ENCODE results near the gene CACNA1C.

The CACNA1C gene

GRCh38 chr12:2627076-2627834 is 574.5 kb downstream of the CACNA1C start:
- DNase-seq (ENCODE audit: low spot score): no peak

- DNase-seq (ENCODE audit: low spot score): no peak
Measured at GRCh38 chr12:2627835-2628191, 575.0 kb downstream of the CACNA1C start.

- DNase-seq (ENCODE audit: low spot score): no peak
Measured at GRCh38 chr12:2628401-2628800, 575.6 kb downstream of the CACNA1C start.

GRCh38 chr12:2629051-2629450 is 576.3 kb downstream of the CACNA1C start:
- no peak for DNase-seq (ENCODE audit: low spot score)

GRCh38 chr12:2631653-2632350 is 579.0 kb downstream of the CACNA1C start:
- no peak for DNase-seq (ENCODE audit: low spot score)

- DNase-seq (ENCODE audit: low spot score): no peak
Measured at GRCh38 chr12:2633176-2633824, 580.5 kb downstream of the CACNA1C start.

GRCh38 chr12:2633825-2634200 is 581.0 kb downstream of the CACNA1C start:
- DNase-seq (ENCODE audit: low spot score): no peak

- DNase-seq (ENCODE audit: low spot score): no peak
Measured at GRCh38 chr12:2634471-2634870, 581.7 kb downstream of the CACNA1C start.

- DNase-seq (ENCODE audit: low spot score): no peak
Measured at GRCh38 chr12:2636741-2637340, 584.1 kb downstream of the CACNA1C start.

- no peak for DNase-seq (ENCODE audit: low spot score)
Measured at GRCh38 chr12:2637371-2637770, 584.6 kb downstream of the CACNA1C start.

GRCh38 chr12:2638273-2639019 is 585.7 kb downstream of the CACNA1C start:
- no peak for DNase-seq (ENCODE audit: low spot score)

- no peak for DNase-seq (ENCODE audit: low spot score)
Measured at GRCh38 chr12:2639020-2639298, 586.2 kb downstream of the CACNA1C start.

GRCh38 chr12:2640281-2640680 is 587.5 kb downstream of the CACNA1C start:
- DNase-seq (ENCODE audit: low spot score): no peak

- no peak for DNase-seq (ENCODE audit: low spot score)
Measured at GRCh38 chr12:2640709-2641108, 587.9 kb downstream of the CACNA1C start.

- DNase-seq (ENCODE audit: low spot score): no peak
Measured at GRCh38 chr12:2641207-2641606, 588.4 kb downstream of the CACNA1C start.

GRCh38 chr12:2641761-2642160 is 589.0 kb downstream of the CACNA1C start:
- DNase-seq (ENCODE audit: low spot score): no peak

- DNase-seq (ENCODE audit: low spot score): no peak
Measured at GRCh38 chr12:2642176-2642892, 589.5 kb downstream of the CACNA1C start.

GRCh38 chr12:2642896-2643425 is 590.2 kb downstream of the CACNA1C start:
- DNase-seq (ENCODE audit: low spot score): no peak

GRCh38 chr12:2643576-2644135 is 590.9 kb downstream of the CACNA1C start:
- DNase-seq (ENCODE audit: low spot score): no peak

GRCh38 chr12:2644683-2645405 is 592.1 kb downstream of the CACNA1C start:
- no peak for DNase-seq (ENCODE audit: low spot score)

Measured in globus pallidus (tissue), 1 donor.